H9 (cell line): ENCODE data around the gene EIF4E2. TPM values are rescaled to one million over a fixed set of nuclear protein-coding genes. Genes with fewer than 3 reads are reported as not detected.

Experiments
- DNase-seq: peaks from one replicate; pipeline ENCODE4 v3.0.0-alpha.2; 2017
- H2AFZ ChIP-seq: one replicate; pipeline ENCODE4 v1.6.1; 2013; ENCODE audit warnings: mild to moderate bottlenecking, low read length, control low read depth, moderate library complexity
- H2AK5ac ChIP-seq: 2 replicates; pipeline ENCODE4 v1.6.1; 2013; ENCODE audit warnings: low read length, control low read depth, mixed read lengths; ENCODE audit not compliant: insufficient read length
- H2BK120ac ChIP-seq: one replicate; pipeline ENCODE4 v1.6.1; 2013; ENCODE audit warnings: low read depth, mild to moderate bottlenecking, low read length, control low read depth, inconsistent platforms; ENCODE audit not compliant: poor library complexity, severe bottlenecking
- H2BK12ac ChIP-seq: 2 replicates; pipeline ENCODE4 v1.6.1; 2013; ENCODE audit warnings: low read length, control low read depth, mixed read lengths, low read depth; ENCODE audit not compliant: insufficient read length
- H2BK15ac ChIP-seq: 2 replicates; pipeline ENCODE4 v1.6.1; 2013; ENCODE audit warnings: low read depth, low read length, control low read depth
- H2BK20ac ChIP-seq: one replicate; pipeline ENCODE4 v1.6.1; 2013; ENCODE audit warnings: low read depth, mild to moderate bottlenecking, low read length, control low read depth, inconsistent platforms; ENCODE audit not compliant: poor library complexity, severe bottlenecking
- H2BK5ac ChIP-seq: 2 replicates; pipeline ENCODE4 v1.6.1; 2013; ENCODE audit warnings: low read length, control low read depth, mixed read lengths; ENCODE audit not compliant: insufficient read length
- H3K14ac ChIP-seq: 2 replicates; pipeline ENCODE4 v1.6.1; 2013; ENCODE audit warnings: low read length, control low read depth; ENCODE audit not compliant: insufficient read depth
- H3K18ac ChIP-seq: 2 replicates; pipeline ENCODE4 v1.6.1; 2013; ENCODE audit warnings: low read depth, mild to moderate bottlenecking, mixed read lengths, low read length, control low read depth; ENCODE audit not compliant: insufficient read length
- H3K23ac ChIP-seq: 2 replicates; pipeline ENCODE4 v1.6.1; 2013; ENCODE audit warnings: low read length, control low read depth, mixed read lengths, low read depth; ENCODE audit not compliant: insufficient read length
- H3K23me2 ChIP-seq: 2 replicates; pipeline ENCODE4 v1.6.1; 2013; ENCODE audit warnings: low read depth, mild to moderate bottlenecking, mixed read lengths, low read length, control low read depth; ENCODE audit not compliant: insufficient read length, poor library complexity, severe bottlenecking
- H3K27ac ChIP-seq: 2 replicates; pipeline ENCODE4 v1.5.1; 2013; ENCODE audit warnings: low read length, control low read depth, mixed read lengths, low read depth; ENCODE audit not compliant: insufficient read length
- H3K27me3 ChIP-seq: 2 replicates; pipeline ENCODE4 v1.6.1; 2013; ENCODE audit warnings: low read length, control low read depth, inconsistent platforms; ENCODE audit not compliant: insufficient read depth
- H3K4ac ChIP-seq: 2 replicates; pipeline ENCODE4 v1.6.1; 2013; ENCODE audit warnings: low read depth, mild to moderate bottlenecking, control low read depth, inconsistent platforms, low read length, moderate library complexity
- H3K4me1 ChIP-seq: 2 replicates; pipeline ENCODE4 v1.6.1; 2013; ENCODE audit warnings: low read length, control low read depth, inconsistent platforms; ENCODE audit not compliant: insufficient read depth
- H3K4me2 ChIP-seq: 2 replicates; pipeline ENCODE4 v1.6.1; 2013; ENCODE audit warnings: low read length, control low read depth, mixed read lengths; ENCODE audit not compliant: insufficient read length, insufficient read depth
- H3K56ac ChIP-seq: 2 replicates; pipeline ENCODE4 v1.6.1; 2013; ENCODE audit warnings: low read depth, mild to moderate bottlenecking, mixed read lengths, low read length, control low read depth; ENCODE audit not compliant: insufficient read length
- H3K79me1 ChIP-seq: 2 replicates; pipeline ENCODE4 v1.6.1; 2013; ENCODE audit warnings: low read depth, mild to moderate bottlenecking, moderate library complexity, low read length, control low read depth, inconsistent platforms; ENCODE audit not compliant: insufficient read depth, poor library complexity, severe bottlenecking
- H3K79me2 ChIP-seq: 2 replicates; pipeline ENCODE4 v1.6.1; 2013; ENCODE audit warnings: low read length, control low read depth, inconsistent platforms; ENCODE audit not compliant: insufficient read depth
- H3K9ac ChIP-seq: 2 replicates; pipeline ENCODE4 v1.6.1; 2013; ENCODE audit warnings: low read length, control low read depth, mixed read lengths; ENCODE audit not compliant: insufficient read length; ENCODE audit errors: extremely low read depth
- H3K9me3 ChIP-seq: one replicate; pipeline ENCODE4 v1.6.1; 2013; ENCODE audit warnings: low read depth, low read length, inconsistent platforms; ENCODE audit not compliant: control insufficient read depth
- H3T11ph ChIP-seq: one replicate; pipeline ENCODE4 v1.6.1; 2013; ENCODE audit warnings: mild to moderate bottlenecking, low read length, control low read depth, inconsistent platforms
- H4K20me1 ChIP-seq: one replicate; pipeline ENCODE4 v1.6.1; 2013; ENCODE audit not compliant: control insufficient read depth, insufficient read length, insufficient read depth
- H4K5ac ChIP-seq: 2 replicates; pipeline ENCODE4 v1.6.1; 2013; ENCODE audit warnings: low read depth, mild to moderate bottlenecking, mixed read lengths, low read length, control low read depth; ENCODE audit not compliant: insufficient read length
- H4K8ac ChIP-seq: replicated peaks from 2 replicates; pipeline ENCODE4 v1.6.1; 2013; ENCODE audit warnings: low read length, control low read depth, mixed read lengths, low read depth; ENCODE audit not compliant: insufficient read length
- H4K91ac ChIP-seq: 2 replicates; pipeline ENCODE4 v1.6.1; 2013; ENCODE audit warnings: low read depth, mild to moderate bottlenecking, moderate library complexity, mixed read lengths, low read length, control low read depth; ENCODE audit not compliant: insufficient read length
- H3K27ac Mint-ChIP-seq, 3 experiments: 2 replicates in 2 of 3; 3 replicates in 1 of 3; pipeline ENCODE4 v1.8.0; 2020 to 2021; ENCODE audit warnings: mixed read lengths in 3 of 3, mild to moderate bottlenecking in 1 of 3, moderate library complexity in 1 of 3
- H3K27me3 Mint-ChIP-seq: 2 replicates; pipeline ENCODE4 v1.8.0; 2021; ENCODE audit warnings: low read depth, mild to moderate bottlenecking, moderate library complexity, mixed read lengths
- H3K36me3 Mint-ChIP-seq, 3 experiments: 2 replicates in 2 of 3; 3 replicates in 1 of 3; pipeline ENCODE4 v1.8.0; 2020 to 2021; ENCODE audit warnings: low read depth in 3 of 3, mixed read lengths in 3 of 3; ENCODE audit not compliant: insufficient read depth in 1 of 3
- H3K4me1 Mint-ChIP-seq, 2 experiments: 2 replicates each; pipeline ENCODE4 v1.8.0; 2020; ENCODE audit warnings: mixed read lengths in 2 of 2
- H3K4me3 Mint-ChIP-seq, 2 experiments: 2 replicates in 1 of 2; 3 replicates in 1 of 2; pipeline ENCODE4 v1.8.0; 2020 to 2021; ENCODE audit warnings: mild to moderate bottlenecking in 2 of 2, mixed read lengths in 2 of 2, moderate library complexity in 1 of 2
- H3K9me3 Mint-ChIP-seq, 2 experiments: 2 replicates in 1 of 2; 3 replicates in 1 of 2; pipeline ENCODE4 v1.8.0; 2020; ENCODE audit warnings: mild to moderate bottlenecking in 2 of 2, mixed read lengths in 2 of 2, moderate library complexity in 1 of 2
- CTCF ChIP-seq: fragments of 200-600 bp; sonication (generic); conservative IDR thresholded peaks from 3 replicates; pipeline ENCODE4 v1.8.0; 2021; ENCODE audit warnings: antibody characterized with exemption, mild to moderate bottlenecking
- WGBS: extraction: QIAGEN DNeasy Blood & Tissue Kit; methylation state at CpG from one replicate; pipeline ENCODE4 v1.1.7; 2013; ENCODE audit warnings: missing lambda C conversion rate, low lambda C conversion rate, mixed read lengths; ENCODE audit not compliant: insufficient read length; ENCODE audit errors: extremely low coverage; 5-methylcytosine and 5-hydroxymethylcytosine counted together
- total RNA-seq: library from RNA; stranded (reverse); gene quantifications from 2 replicates; pipeline ENCODE4 v1.2.1, GENCODE V29; 2021

Gene EIF4E2
- total RNA-seq, 1 experiment from 2014 or later = 109 TPM

- H3K36me3 Mint-ChIP-seq = no peaks in the 10 kb centered on the region
- Histone ChIP-seq H3K27me3 (peaks cover 17% of the 10 kb centered on the region), H4K91ac (no peak overlapping the region), H3K18ac (no peak overlapping the region), H3K79me2 (no peaks in the 10 kb centered on the region), H2BK120ac (no peak overlapping the region), H3K4me2 (no peak overlapping the region), H4K5ac (no peak overlapping the region), H3K23ac (no peak overlapping the region), H3T11ph (no peak overlapping the region), H4K8ac (no peak overlapping the region), H3K79me1 (no peaks in the 10 kb centered on the region), H2BK20ac (no peak overlapping the region), H3K23me2 (peaks cover 12% of the 10 kb centered on the region), H2AK5ac (no peak overlapping the region), H3K4ac (no peak overlapping the region), H2BK12ac (no peak overlapping the region), H4K20me1 (peaks cover 3% of the 10 kb centered on the region), H3K14ac (no peak overlapping the region), H3K4me1 (0 out of 2 replicates have a peak, but pooled peaks cover 3% of the 10 kb centered on the region), H3K9me3 (no peaks in the 10 kb centered on the region), H2BK15ac (no peak overlapping the region), H2BK5ac (no peak overlapping the region), H3K56ac (no peak overlapping the region), H3K9ac (no peak overlapping the region), H3K27ac (no peak overlapping the region), H2AFZ (no peak overlapping the region)
- peaks cover 0 to 2% of the 10 kb centered on the region in 2 experiments; a peak in 2 of 5 replicates for H3K9me3 Mint-ChIP-seq
- DNase-seq = no peak
- WGBS = no CpG with 5 or more reads among the region's 2 CpGs
- H3K4me1 Mint-ChIP-seq = peaks cover 17 to 62% of the 10 kb centered on the region in 2 experiments
- no peak for TF ChIP-seq CTCF
- no peak overlapping the region for H3K27ac Mint-ChIP-seq
- peak overlapping the region in 1 of 2 experiments; percentile 80; a peak in 3 of 5 replicates for H3K4me3 Mint-ChIP-seq
- peaks cover 73% of the 10 kb centered on the region for H3K27me3 Mint-ChIP-seq
Observed at GRCh38 chr2:232504438-232504837, 46.1 kb upstream of the EIF4E2 start.
